Measurements from ENCODE around the gene B9D1. TPM values are rescaled to one million over a fixed set of nuclear protein-coding genes. Genes with fewer than 3 reads are reported as not detected.

B9D1 gene
- total RNA-seq, 1 donor from 2014 or later, result 16.5 TPM

DNA sequence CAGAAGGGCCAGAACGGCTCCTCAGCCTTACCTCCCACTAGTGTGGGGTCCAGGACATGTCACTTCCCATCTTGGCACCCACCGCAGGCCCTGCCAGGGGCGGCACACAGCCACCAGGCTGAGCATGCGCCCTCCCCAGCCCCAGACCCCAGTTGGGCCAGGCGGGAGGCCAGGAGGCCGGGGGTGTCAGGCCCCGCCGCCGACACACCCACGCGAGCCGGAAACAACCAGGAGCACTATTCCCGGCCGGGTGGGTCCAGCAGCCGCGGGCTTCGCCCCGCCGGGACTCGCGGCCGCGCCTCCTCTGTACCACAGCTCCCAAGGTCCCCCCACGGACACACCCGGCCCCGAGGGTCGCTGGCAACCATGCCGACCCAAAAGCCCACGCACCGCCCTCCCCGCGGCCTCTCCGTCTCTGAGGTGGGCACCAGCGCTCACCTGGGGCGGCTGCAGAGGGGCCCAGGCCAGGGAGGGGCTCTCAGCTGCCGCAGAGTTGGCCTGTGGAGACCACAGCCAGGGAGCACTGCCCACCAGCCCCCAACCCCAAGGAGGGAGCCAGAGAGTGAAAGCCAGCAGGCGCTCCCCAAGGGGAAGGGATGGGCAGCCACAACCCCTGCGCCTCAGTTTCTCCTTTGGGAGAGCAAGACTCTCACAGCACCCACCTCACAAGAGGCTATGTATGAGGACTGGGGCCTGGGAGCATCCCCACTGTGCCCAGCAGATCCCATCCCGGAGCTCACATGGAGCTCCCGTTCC, 18.0 kb downstream of the B9D1 start:
- H3K4me3 Mint-ChIP-seq (ENCODE audit: unreplicated experiment), result no peak overlapping the region
- H3K4me1 Mint-ChIP-seq (ENCODE audit: unreplicated experiment), result peaks cover 42% of the 10 kb centered on the region
- no peaks in the 10 kb centered on the region for H3K36me3 Mint-ChIP-seq (ENCODE audit: unreplicated experiment)
- TF ChIP-seq, protein P1, sequence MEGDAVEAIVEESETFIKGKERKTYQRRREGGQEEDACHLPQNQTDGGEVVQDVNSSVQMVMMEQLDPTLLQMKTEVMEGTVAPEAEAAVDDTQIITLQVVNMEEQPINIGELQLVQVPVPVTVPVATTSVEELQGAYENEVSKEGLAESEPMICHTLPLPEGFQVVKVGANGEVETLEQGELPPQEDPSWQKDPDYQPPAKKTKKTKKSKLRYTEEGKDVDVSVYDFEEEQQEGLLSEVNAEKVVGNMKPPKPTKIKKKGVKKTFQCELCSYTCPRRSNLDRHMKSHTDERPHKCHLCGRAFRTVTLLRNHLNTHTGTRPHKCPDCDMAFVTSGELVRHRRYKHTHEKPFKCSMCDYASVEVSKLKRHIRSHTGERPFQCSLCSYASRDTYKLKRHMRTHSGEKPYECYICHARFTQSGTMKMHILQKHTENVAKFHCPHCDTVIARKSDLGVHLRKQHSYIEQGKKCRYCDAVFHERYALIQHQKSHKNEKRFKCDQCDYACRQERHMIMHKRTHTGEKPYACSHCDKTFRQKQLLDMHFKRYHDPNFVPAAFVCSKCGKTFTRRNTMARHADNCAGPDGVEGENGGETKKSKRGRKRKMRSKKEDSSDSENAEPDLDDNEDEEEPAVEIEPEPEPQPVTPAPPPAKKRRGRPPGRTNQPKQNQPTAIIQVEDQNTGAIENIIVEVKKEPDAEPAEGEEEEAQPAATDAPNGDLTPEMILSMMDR (IDR thresholded peaks at IDR 0.05), result no peak
- no peaks in the 10 kb centered on the region for H3K9me3 Mint-ChIP-seq (ENCODE audit: unreplicated experiment)
- H3K27ac Mint-ChIP-seq (ENCODE audit: unreplicated experiment), result no peak overlapping the region
- H3K27me3 Mint-ChIP-seq (ENCODE audit: unreplicated experiment), result no peaks in the 10 kb centered on the region
- no peak for DNase-seq (ENCODE audit: extremely low spot score, unreplicated experiment)

DNA sequence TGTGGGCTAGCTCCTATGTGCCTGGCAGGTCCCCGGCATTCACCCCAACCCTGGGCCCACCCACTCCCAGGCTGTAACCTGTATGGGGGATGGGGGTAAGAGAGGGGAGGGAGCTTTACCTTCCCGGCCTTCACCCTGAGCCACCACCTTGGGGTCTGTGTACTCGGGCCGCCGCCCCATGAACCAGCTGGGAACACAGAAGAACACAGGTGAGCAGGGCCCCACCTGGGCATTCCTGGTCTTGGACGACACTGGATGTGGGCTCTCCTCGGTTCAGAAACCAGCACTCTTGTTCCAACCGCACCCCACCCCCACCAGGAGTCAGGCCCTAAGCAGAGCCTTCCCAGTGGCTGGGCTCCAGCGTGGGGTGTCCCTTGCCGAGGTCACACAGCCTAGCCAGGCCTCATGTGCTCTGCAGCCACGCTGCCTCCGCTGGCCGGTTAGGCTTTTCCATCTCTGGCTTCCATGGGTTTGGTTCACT, 18.8 kb downstream of the B9D1 start:
- peaks cover 42% of the 10 kb centered on the region for H3K4me1 Mint-ChIP-seq (ENCODE audit: unreplicated experiment)
- no peak overlapping the region for H3K4me3 Mint-ChIP-seq (ENCODE audit: unreplicated experiment)
- no peak overlapping the region for H3K27ac Mint-ChIP-seq (ENCODE audit: unreplicated experiment)
- no peaks in the 10 kb centered on the region for H3K36me3 Mint-ChIP-seq (ENCODE audit: unreplicated experiment)
- H3K27me3 Mint-ChIP-seq (ENCODE audit: unreplicated experiment), result no peaks in the 10 kb centered on the region
- TF ChIP-seq, protein P1 (IDR thresholded peaks at IDR 0.05), result no peak
- DNase-seq (ENCODE audit: extremely low spot score, unreplicated experiment), result no peak
- H3K9me3 Mint-ChIP-seq (ENCODE audit: unreplicated experiment), result no peaks in the 10 kb centered on the region

DNA sequence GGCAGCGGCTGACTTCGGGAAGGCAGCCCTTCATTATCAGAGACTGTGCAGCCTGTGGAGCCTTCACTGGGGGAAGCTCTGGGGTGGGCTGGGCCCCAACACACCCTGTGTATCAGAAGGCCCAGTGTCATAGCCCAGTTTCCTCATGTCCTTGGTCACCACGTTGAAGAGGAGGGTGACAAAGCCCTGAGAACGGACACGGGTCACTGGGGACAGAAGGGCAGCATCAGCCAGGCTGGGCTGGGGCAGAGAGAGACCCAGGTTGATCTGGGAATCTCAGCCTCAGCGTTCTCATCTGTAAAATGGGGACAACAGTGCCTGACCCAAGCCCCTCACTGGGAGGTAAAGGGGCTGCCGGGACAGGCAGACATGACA, 19.3 kb downstream of the B9D1 start:
- H3K4me1 Mint-ChIP-seq (ENCODE audit: unreplicated experiment), result peaks cover 42% of the 10 kb centered on the region
- no peak overlapping the region for H3K27ac Mint-ChIP-seq (ENCODE audit: unreplicated experiment)
- no peak for DNase-seq (ENCODE audit: extremely low spot score, unreplicated experiment)
- no peaks in the 10 kb centered on the region for H3K27me3 Mint-ChIP-seq (ENCODE audit: unreplicated experiment)
- TF ChIP-seq, protein P1 (IDR thresholded peaks at IDR 0.05), result no peak
- H3K9me3 Mint-ChIP-seq (ENCODE audit: unreplicated experiment), result no peaks in the 10 kb centered on the region
- no peak overlapping the region for H3K4me3 Mint-ChIP-seq (ENCODE audit: unreplicated experiment)
- H3K36me3 Mint-ChIP-seq (ENCODE audit: unreplicated experiment), result no peaks in the 10 kb centered on the region

DNA sequence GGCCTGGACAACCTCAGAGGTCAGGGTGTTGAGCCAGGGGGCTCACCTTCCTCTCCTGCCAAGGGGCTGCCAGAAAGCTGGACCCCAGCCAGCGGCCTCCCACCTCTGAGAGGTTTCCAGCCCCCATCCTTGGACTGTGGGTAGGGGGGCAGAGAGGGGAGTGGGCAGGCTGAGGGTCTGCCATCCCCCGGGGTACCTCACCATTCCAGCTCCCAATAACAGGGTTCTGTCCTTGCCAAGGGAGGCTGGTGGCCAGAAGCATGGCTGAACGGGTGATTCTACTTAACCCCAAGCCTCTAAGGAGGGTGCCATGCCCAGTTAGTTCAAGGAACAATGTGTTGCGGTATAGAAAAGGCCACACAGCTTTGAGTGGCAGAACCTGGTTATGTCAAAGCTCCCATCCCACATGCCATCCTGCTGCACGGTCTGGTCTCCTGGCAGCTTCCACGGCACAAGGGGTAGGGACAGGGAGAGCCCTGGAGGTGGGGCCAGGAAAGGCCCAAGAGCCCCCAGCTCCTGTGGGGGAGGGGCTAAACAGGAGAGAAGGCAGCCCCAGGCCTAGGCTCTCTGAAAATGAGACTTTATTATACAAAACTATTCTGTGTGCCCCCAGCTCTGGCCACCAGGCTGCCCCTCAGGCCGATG, 19.8 kb downstream of the B9D1 start:
- H3K27me3 Mint-ChIP-seq (ENCODE audit: unreplicated experiment), result no peaks in the 10 kb centered on the region
- peaks cover 38% of the 10 kb centered on the region for H3K4me1 Mint-ChIP-seq (ENCODE audit: unreplicated experiment)
- H3K36me3 Mint-ChIP-seq (ENCODE audit: unreplicated experiment), result no peaks in the 10 kb centered on the region
- no peaks in the 10 kb centered on the region for H3K9me3 Mint-ChIP-seq (ENCODE audit: unreplicated experiment)
- no peak overlapping the region for H3K27ac Mint-ChIP-seq (ENCODE audit: unreplicated experiment)
- no peak overlapping the region for H3K4me3 Mint-ChIP-seq (ENCODE audit: unreplicated experiment)
- DNase-seq (ENCODE audit: extremely low spot score, unreplicated experiment), result no peak
- TF ChIP-seq, protein P1 (IDR thresholded peaks at IDR 0.05), result no peak
